K562 (cell line): ENCODE results near the gene ISG20L2. TPM values are rescaled to one million over a fixed set of nuclear protein-coding genes. Genes with fewer than 3 reads are reported as not detected.

Experiments
- ATAC-seq: fragments of 200-7000 bp; cut with Tn5 transposase; 3 replicates; pipeline ENCODE4 v1.9.1; 2020; ENCODE audit warnings: moderate library complexity
- BruUV-seq: library from RNA; stranded (reverse); fragments of 400-500 nt; replicated peaks from 2 replicates; lab custom pipeline; 2021; lab: Mats Ljungman, UMichigan
- CTCF ChIA-PET: fragments of 300-600 bp; formaldehyde crosslinking; extraction: SDS; loops from one replicate; lab custom pipeline; 2021; ENCODE audit warnings: low intra/inter-chr PET ratio; lab: Yijun Ruan, JAX
- POLR2A ChIA-PET: fragments of 300-600, 350-650 bp; sonication (Branson Sonifier 250); formaldehyde crosslinking; extraction: SDS; loops from one replicate; lab custom pipeline; 2021; ENCODE audit warnings: antibody characterized with exemption, inconsistent platforms; lab: Yijun Ruan, JAX
- DNase-seq, 4 experiments: peaks; one replicate each; pipeline versions ENCODE4 v3.0.0 to v3.0.0-alpha.2; 2011 to 2018; ENCODE audit warnings: low spot score in 3 of 4, mixed read lengths in 3 of 4; ENCODE audit errors: extremely low read depth in 1 of 4
- FAIRE-seq: peaks from 2 replicates; lab custom pipeline; 2011; peaks lifted over from hg19 to GRCh38; lab: Jason Lieb, UNC
- H2AFZ ChIP-seq: 2 replicates; pipeline ENCODE4 v1.6.0; 2011; ENCODE audit warnings: low read depth, low read length, control low read depth, inconsistent platforms
- H3K27ac ChIP-seq: fragments of 200-600 bp; 3 replicates; pipeline ENCODE4 v1.8.0; 2011; ENCODE audit warnings: low read depth, mild to moderate bottlenecking, control low read depth, inconsistent platforms, low read length, moderate library complexity, mixed read lengths; ENCODE audit errors: extremely low read depth
- H3K27me3 ChIP-seq, 2 experiments: fragments of 300-600 bp in 1 of 2; 2 replicates in 1 of 2; 3 replicates in 1 of 2; pipeline versions ENCODE4 v1.6.0 to v1.8.0; 2011; ENCODE audit warnings: inconsistent platforms in 2 of 2, low read length in 2 of 2, mild to moderate bottlenecking in 1 of 2, mixed read lengths in 1 of 2, moderate library complexity in 1 of 2; ENCODE audit not compliant: control insufficient read depth in 2 of 2, insufficient read depth in 2 of 2
- H3K36me3 ChIP-seq: fragments of 300-600 bp; 3 replicates; pipeline ENCODE4 v1.8.0; 2011; ENCODE audit warnings: mild to moderate bottlenecking, low read length, inconsistent platforms; ENCODE audit not compliant: control insufficient read depth, insufficient read depth
- H3K4me1 ChIP-seq, 2 experiments: fragments of 200-600 bp in 1 of 2; replicated peaks in 1 of 2; 2 replicates in 1 of 2; 3 replicates in 1 of 2; pipeline versions ENCODE4 v1.5.1 to v1.8.0; 2011; ENCODE audit warnings: inconsistent platforms in 2 of 2, low read length in 2 of 2, mild to moderate bottlenecking in 1 of 2, mixed read lengths in 1 of 2, moderate library complexity in 1 of 2; ENCODE audit not compliant: control insufficient read depth in 2 of 2, insufficient read depth in 2 of 2
- H3K4me2 ChIP-seq: 2 replicates; pipeline ENCODE4 v1.6.1; 2011; ENCODE audit warnings: low read length, control low read depth, inconsistent platforms, mixed read lengths; ENCODE audit not compliant: insufficient read depth
- H3K4me3 ChIP-seq: fragments of 200-600 bp; sonication (generic), shearing (Covaris generic); 2 replicates; pipeline ENCODE4 v1.5.1; 2016; ENCODE audit warnings: control low read depth, inconsistent platforms
- H3K79me2 ChIP-seq: fragments of 200-600 bp; 3 replicates; pipeline ENCODE4 v1.8.0; 2011; ENCODE audit warnings: low read length, inconsistent platforms; ENCODE audit not compliant: control insufficient read depth, insufficient read depth
- H3K9ac ChIP-seq, 2 experiments: 2 replicates each; pipeline versions ENCODE4 v1.6.0 to v1.6.1; 2011; ENCODE audit warnings: low read depth in 2 of 2, low read length in 2 of 2, control low read depth in 1 of 2, inconsistent platforms in 1 of 2, mild to moderate bottlenecking in 1 of 2, mixed read lengths in 1 of 2; ENCODE audit not compliant: insufficient read depth in 1 of 2
- H3K9me1 ChIP-seq: one replicate; pipeline ENCODE4 v1.6.0; 2011; ENCODE audit warnings: inconsistent platforms, mild to moderate bottlenecking, low read length, moderate library complexity; ENCODE audit not compliant: control insufficient read depth, insufficient read depth
- H3K9me3 ChIP-seq: replicated peaks from 2 replicates; pipeline ENCODE4 v1.5.1; 2011; ENCODE audit warnings: low read depth, low read length, inconsistent platforms; ENCODE audit not compliant: control insufficient read depth, insufficient read depth
- H4K20me1 ChIP-seq: replicated peaks from 2 replicates; pipeline ENCODE4 v1.6.1; 2011; ENCODE audit warnings: low read length, inconsistent platforms, mixed read lengths; ENCODE audit not compliant: control insufficient read depth, insufficient read depth
- BCL6 ChIP-seq: fragments of 250-450 bp; sonication (Bioruptor Pico); IDR thresholded peaks from 2 replicates; pipeline ENCODE4 v1.4.0; 2020
- C11orf30 ChIP-seq: fragments of 450-650 bp; IDR thresholded peaks from 2 replicates; pipeline ENCODE4 v1.6.1; 2016; ENCODE audit warnings: low read depth, mild to moderate bottlenecking
- CBFA2T3 ChIP-seq: fragments of 450-650 bp; IDR thresholded peaks from 2 replicates; pipeline ENCODE4 v1.6.1; 2017
- HNRNPK ChIP-seq: fragments of 200-400 bp; formaldehyde crosslinking; IDR thresholded peaks from one replicate; pipeline ENCODE4 v1.6.1; 2018; ENCODE audit warnings: mild to moderate bottlenecking, low read depth, low read length; ENCODE audit not compliant: poor library complexity, severe bottlenecking
- MAFF ChIP-seq: IDR thresholded peaks from 2 replicates; pipeline ENCODE4 v1.6.1; 2012; ENCODE audit warnings: low read length, improper control_type of control experiment
- MAFG ChIP-seq: fragments of 450-650 bp; conservative IDR thresholded peaks from 2 replicates; pipeline ENCODE4 v1.6.1; 2016; ENCODE audit warnings: missing genetic modification characterization, missing compliant biosample characterization
- MAFK ChIP-seq: IDR thresholded peaks from 2 replicates; pipeline ENCODE4 v1.6.1; 2011; ENCODE audit warnings: low read length, improper control_type of control experiment
- NFE2 ChIP-seq: IDR thresholded peaks from 2 replicates; pipeline ENCODE4 v1.6.1; 2014; ENCODE audit warnings: antibody characterized with exemption, low read depth
- POLR2AphosphoS5 ChIP-seq: IDR thresholded peaks from 2 replicates; pipeline ENCODE4 v1.6.1; 2011; ENCODE audit warnings: mild to moderate bottlenecking, low read depth, low read length, moderate library complexity; ENCODE audit not compliant: control insufficient read depth, insufficient read depth
- SIX5 ChIP-seq, 2 experiments: IDR thresholded peaks; 2 replicates each; pipeline ENCODE4 v1.6.1; 2011; ENCODE audit warnings: low read length in 2 of 2, borderline replicate concordance in 1 of 2, low read depth in 1 of 2, mild to moderate bottlenecking in 1 of 2, moderate library complexity in 1 of 2; ENCODE audit not compliant: insufficient read depth in 1 of 2
- SMARCC2 ChIP-seq: fragments of 450-650 bp; IDR thresholded peaks from 2 replicates; pipeline ENCODE4 v1.6.1; 2017; ENCODE audit warnings: antibody characterized with exemption, moderate library complexity, mild to moderate bottlenecking, low read depth
- ZNF316 ChIP-seq: fragments of 450-650 bp; IDR thresholded peaks from 2 replicates; pipeline ENCODE4 v1.6.1; 2016
- ZNF584 ChIP-seq: fragments of 200-800 bp; sonication (Bioruptor generic); IDR thresholded peaks from 2 replicates; pipeline ENCODE4 v1.6.1; 2016; ENCODE audit warnings: low read depth, mild to moderate bottlenecking, missing genetic modification characterization, missing compliant biosample characterization
- ZNF644 ChIP-seq: fragments of 200-800 bp; sonication (Bioruptor generic); IDR thresholded peaks from 2 replicates; pipeline ENCODE4 v1.6.1; 2016; ENCODE audit warnings: low read depth, missing genetic modification characterization, missing compliant biosample characterization
- WGBS: fragments of 100-300 bp; shearing (Covaris generic); methylation state at CpG from one replicate; pipeline ENCODE4 v1.1.6; 2016; ENCODE audit warnings: low coverage, mixed read lengths; ENCODE audit not compliant: insufficient coverage; ENCODE audit errors: missing lambda C conversion rate; 5-methylcytosine and 5-hydroxymethylcytosine counted together
- in situ Hi-C: fragments of 300-500 bp; cut with MboI; formaldehyde crosslinking; loops from 4 replicates; pipeline ENCODE4 v1.15.0; 2018; ENCODE audit warnings: inconsistent platforms, mixed read lengths
- intact Hi-C: fragments of 100-400 bp; cut with micrococcal nuclease; formaldehyde crosslinking; loops from 2 replicates; pipeline ENCODE4 v1.14.2; 2022
- polyA plus RNA-seq, 8 experiments: library from polyadenylated mRNA; depleted of rRNA in 4 of 8; stranded (reverse) in 5 of 8; unstranded in 3 of 8; fragments of >200 nt; fragmentation: Nextera tagmentation in 2 of 8; fragmentation: Illumina TruSeq in 1 of 8; extraction: Ambion mirVana in 2 of 8; extraction: Trizol in 1 of 8; gene quantifications; 2 replicates each; pipeline versions ENCODE4 v1.2.1 to v1.2.3, GENCODE V29; 2011 to 2014; ENCODE audit warnings: inconsistent platforms in 1 of 8, missing spikeins in 1 of 8
- total RNA-seq, 7 experiments: library from RNA; depleted of rRNA in 6 of 7; stranded (reverse); fragments of >200 nt in 6 of 7; fragmentation: Illumina TruSeq in 2 of 7; extraction: Trizol in 2 of 7; gene quantifications; 2 replicates each; pipeline versions ENCODE4 v1.2.1 to v1.2.3, GENCODE V29; 2011 to 2021; ENCODE audit warnings: low replicate concordance in 1 of 7

Gene ISG20L2
- total and polyA plus RNA-seq, 9 of the 15 experiments (the other 6 are each of a cell fraction or from before 2014, with no cell fraction given): 21.3 to 130 (median 50.3) TPM

GRCh38 chr1:156742801-156743200, 14.2 kb upstream of the ISG20L2 start:
- ChIA-PET POLR2A (interaction anchor here (0.5 to 3.1 kb wide), 6 partner anchors 9 to 1207 kb away, joined by 3 to 49 read pairs (median 3); partner anchors contain the start of genes HDGF, ISG20L2 and METTL25B), CTCF (no interaction called here)
- Histone ChIP-seq H3K4me3 (no peak overlapping the region), H3K4me1 (peaks cover 36 to 44% of the 10 kb centered on the region in 2 experiments), H4K20me1 (peaks cover 20% of the 10 kb centered on the region), H2AFZ (no peak overlapping the region), H3K9me1 (no peaks in the 10 kb centered on the region), H3K27ac (peak overlapping the region; percentile 82; the same call in 2 of the 3 replicates), H3K9ac (no peak overlapping the region; a peak in 1 of 4 replicates), H3K27me3 (no peaks in the 10 kb centered on the region), H3K79me2 (peaks cover 62% of the 10 kb centered on the region), H3K36me3 (peaks cover 72% of the 10 kb centered on the region), H3K4me2 (no peak overlapping the region; the same call in 1 of the 2 replicates), H3K9me3 (no peaks in the 10 kb centered on the region)
- no peak for DNase-seq
- 89% methylated on average over 4 of the region's 4 CpGs for WGBS
- intact Hi-C loops: no loop called here
- in situ Hi-C loops: loop anchor here (25.0 kb wide), 1 partner anchor 1430 kb away; the partner anchor contains the start of genes FDPS, PKLR and RUSC1
- ATAC-seq: no peak
- FAIRE-seq: no peak
- TF ChIP-seq SMARCC2 (no peak), POLR2AphosphoS5 (0 out of 2 replicates have a peak, but pooled peaks have one; percentile 36)
- no TSS peak for BruUV-seq

GRCh38 chr1:156742017-156742416, 13.5 kb upstream of the ISG20L2 start:
- intact Hi-C loops: no loop called here
- POLR2A ChIA-PET: interaction anchor here (0.8 to 3.1 kb wide), 6 partner anchors 10 to 59 kb away, joined by 3 to 49 read pairs (median 6); partner anchors contain the start of genes HDGF, ISG20L2 and METTL25B
- Histone ChIP-seq H3K27me3 (no peaks in the 10 kb centered on the region), H2AFZ (no peak overlapping the region), H3K9me3 (no peaks in the 10 kb centered on the region), H3K36me3 (peaks cover 74% of the 10 kb centered on the region)
- no peak for FAIRE-seq
- no TSS peak for BruUV-seq
- in situ Hi-C loops: loop anchor here (25.0 kb wide), 1 partner anchor 1430 kb away; the partner anchor contains the start of genes FDPS, PKLR and RUSC1
- WGBS: 4% methylated on average over 3 of the region's 3 CpGs
- TF ChIP-seq ZNF316: peak; percentile 93
- TF ChIP-seq ZNF644 (tag): no peak
- TF ChIP-seq CBFA2T3: no peak
- TF ChIP-seq HNRNPK: no peak
- TF ChIP-seq MAFG (tag): peak; percentile 57; the same call in 1 of the 2 replicates
- peak; percentile 37; the same call in 1 of the 2 replicates for TF ChIP-seq MAFF
- TF ChIP-seq ZNF584 (CRISPR knock-in tag): 0 out of 2 replicates have a peak, but pooled peaks have one; percentile 4
- no peak for TF ChIP-seq BCL6
- 0 out of 2 replicates have a peak, but pooled peaks have one; percentile 9 for TF ChIP-seq MAFK
- peak; percentile 71 for TF ChIP-seq NFE2
- no peak for TF ChIP-seq SIX5 (IDR thresholded peaks at IDR 0.05; ENCODE audit: borderline replicate concordance in 1 of 2, insufficient read depth in 1 of 2, low read depth in 1 of 2, low read length in 2 of 2)
- peak; percentile 90 for TF ChIP-seq C11orf30
- TF ChIP-seq, all 486 proteins: peak for 7
- H3K4me3 ChIP-seq: no peak overlapping the region; the same call in 1 of the 2 replicates
- peak overlapping the region; percentile 39 to 87; a peak in 3 of 4 replicates for H3K9ac ChIP-seq
- CTCF ChIA-PET: no interaction called here
- H3K4me2 ChIP-seq: peak overlapping the region; percentile 72
- H4K20me1 ChIP-seq: peaks cover 17% of the 10 kb centered on the region
- peaks cover 54% of the 10 kb centered on the region for H3K79me2 ChIP-seq
- no peaks in the 10 kb centered on the region for H3K9me1 ChIP-seq
- peak overlapping the region; percentile 82 for H3K27ac ChIP-seq
- peaks cover 30 to 37% of the 10 kb centered on the region in 2 experiments for H3K4me1 ChIP-seq
- no peak for DNase-seq
- ATAC-seq: no peak
